Measurements from ENCODE around the gene TREML1.
"Not testable (repeated sequence)": the region's sequence is repeated elsewhere in the genome, so short reads cannot be mapped to it uniquely, and the experiment has no call there.

Gene TREML1

GRCh38 chr6:41135062-41135832, 18.9 kb downstream of the TREML1 start:
- DNase-seq, result no peak

- DNase-seq, result no peak
Observed at GRCh38 chr6:41132254-41132653, 21.9 kb downstream of the TREML1 start.

- no peak for DNase-seq
Observed at GRCh38 chr6:41125282-41125681, 28.9 kb downstream of the TREML1 start.

GRCh38 chr6:41122918-41123317, 31.2 kb downstream of the TREML1 start:
- DNase-seq, result no peak

- no peak for DNase-seq
Observed at GRCh38 chr6:41122373-41122772, 31.8 kb downstream of the TREML1 start.

- no peak for DNase-seq
Observed at GRCh38 chr6:41120058-41120457, 34.1 kb downstream of the TREML1 start.

- no peak for DNase-seq
Observed at GRCh38 chr6:41119508-41119907, 34.6 kb downstream of the TREML1 start.

- DNase-seq, result not testable (repeated sequence)
Observed at GRCh38 chr6:41115027-41115426, 39.1 kb downstream of the TREML1 start.

- DNase-seq, result no peak
Observed at GRCh38 chr6:41111017-41111416, 43.1 kb downstream of the TREML1 start.

GRCh38 chr6:41103847-41104246, 50.3 kb downstream of the TREML1 start:
- DNase-seq, result no peak

- no peak for DNase-seq
Observed at GRCh38 chr6:41100871-41101287, 53.3 kb downstream of the TREML1 start.

Measured in stimulated activated CD4-positive, alpha-beta T cell treated with anti-CD3 and anti-CD28 coated beads, Interleukin-12 subunit alpha, Interleukin-12 subunit beta, amount 100 ng/mL, for 4 hours (primary cell).